Gastroesophageal sphincter (tissue), 3 donors: ENCODE results near the gene PRDM16.

Experiments used
- CTCF ChIP-seq, 4 experiments: fragments of 200-600 bp in 2 of 4; fragments of 450-650 bp in 2 of 4; sonication (generic) in 1 of 4; IDR thresholded peaks; one replicate each; pipeline ENCODE4 v1.5.1; 2017 to 2019; ENCODE audit warnings: antibody characterized with exemption in 4 of 4, mild to moderate bottlenecking in 2 of 4, moderate library complexity in 2 of 4
- EP300 ChIP-seq: sonication (generic); formaldehyde crosslinking; IDR thresholded peaks from one replicate; pipeline ENCODE4 v1.6.1; 2017; ENCODE audit warnings: antibody characterized with exemption, mild to moderate bottlenecking
- POLR2A ChIP-seq, 2 donors: fragments of 450-650 bp; IDR thresholded peaks; one replicate each; pipeline ENCODE4 v1.6.1; 2017; ENCODE audit warnings: antibody characterized with exemption in 2 of 2, mild to moderate bottlenecking in 2 of 2, moderate library complexity in 1 of 2
- POLR2AphosphoS5 ChIP-seq: sonication (generic); formaldehyde crosslinking; IDR thresholded peaks from one replicate; pipeline ENCODE4 v1.6.1; 2017; ENCODE audit warnings: antibody characterized with exemption

GRCh38 chr1:3433596-3434320 lies 364.8 kb downstream of the PRDM16 start:
- TF ChIP-seq CTCF (IDR thresholded peaks at IDR 0.05) = no peak
- no peak for TF ChIP-seq POLR2A (IDR thresholded peaks at IDR 0.05)
- TF ChIP-seq POLR2AphosphoS5 = no peak
- TF ChIP-seq EP300 = no peak
